HAP-1 (cell line): ENCODE results near the gene ZNF350.
"Not testable (repeated sequence)": the region's sequence is repeated elsewhere in the genome, so short reads cannot be mapped to it uniquely, and the experiment has no call there.

ENCODE experiments used
- DNase-seq, 2 experiments: peaks; one replicate each; pipeline ENCODE4 v3.0.0-alpha.2; 2016 to 2020; ENCODE audit warnings: low spot score in 2 of 2
- H3K27me3 ChIP-seq: fragments of 250-450 bp; sonication (Bioruptor Pico); 2 replicates; pipeline ENCODE4 v1.5.1; 2020; ENCODE audit warnings: low read depth, mild to moderate bottlenecking, moderate library complexity
- H3K36me3 ChIP-seq: fragments of 250-450 bp; sonication (Bioruptor Pico); replicated peaks from 2 replicates; pipeline ENCODE4 v1.5.1; 2020; ENCODE audit warnings: mild to moderate bottlenecking
- H3K4me1 ChIP-seq: fragments of 250-450 bp; sonication (Bioruptor Pico); 2 replicates; pipeline ENCODE4 v1.5.1; 2020; ENCODE audit warnings: mild to moderate bottlenecking
- H3K4me3 ChIP-seq: fragments of 250-450 bp; sonication (Bioruptor Pico); 2 replicates; pipeline ENCODE4 v1.5.1; 2020; ENCODE audit warnings: mild to moderate bottlenecking, moderate library complexity
- H3K9me3 ChIP-seq: fragments of 250-450 bp; sonication (Bioruptor Pico); 2 replicates; pipeline ENCODE4 v1.5.1; 2020; ENCODE audit warnings: mild to moderate bottlenecking, moderate library complexity
- in situ Hi-C: fragments of 300-500 bp; cut with MboI; formaldehyde crosslinking; loops from 3 replicates; pipeline ENCODE4 v1.14.3; 2020; ENCODE audit warnings: low sequenced_read_pairs, inconsistent platforms, mixed read lengths

The ZNF350 gene

GRCh38 chr19:51986309-51987291 lies at the start of gene ZNF350:
TSS of gene ZNF350 (minus strand) at chr19:51986840. CDS start at chr19:51974360, 12,480 bp downstream.
- Histone ChIP-seq H3K36me3 (no peaks in the 10 kb centered on the region), H3K9me3 (peaks cover 2% of the 10 kb centered on the region; the same call in 1 of the 2 replicates), H3K27me3 (no peaks in the 10 kb centered on the region), H3K4me3 (peak within 1 kb of the TSS; percentile 76), H3K4me1 (no peaks in the 10 kb centered on the region; the same call in 1 of the 2 replicates)
- peak; percentile 89 to 94 for DNase-seq
- in situ Hi-C loops = no loop called here

DNA sequence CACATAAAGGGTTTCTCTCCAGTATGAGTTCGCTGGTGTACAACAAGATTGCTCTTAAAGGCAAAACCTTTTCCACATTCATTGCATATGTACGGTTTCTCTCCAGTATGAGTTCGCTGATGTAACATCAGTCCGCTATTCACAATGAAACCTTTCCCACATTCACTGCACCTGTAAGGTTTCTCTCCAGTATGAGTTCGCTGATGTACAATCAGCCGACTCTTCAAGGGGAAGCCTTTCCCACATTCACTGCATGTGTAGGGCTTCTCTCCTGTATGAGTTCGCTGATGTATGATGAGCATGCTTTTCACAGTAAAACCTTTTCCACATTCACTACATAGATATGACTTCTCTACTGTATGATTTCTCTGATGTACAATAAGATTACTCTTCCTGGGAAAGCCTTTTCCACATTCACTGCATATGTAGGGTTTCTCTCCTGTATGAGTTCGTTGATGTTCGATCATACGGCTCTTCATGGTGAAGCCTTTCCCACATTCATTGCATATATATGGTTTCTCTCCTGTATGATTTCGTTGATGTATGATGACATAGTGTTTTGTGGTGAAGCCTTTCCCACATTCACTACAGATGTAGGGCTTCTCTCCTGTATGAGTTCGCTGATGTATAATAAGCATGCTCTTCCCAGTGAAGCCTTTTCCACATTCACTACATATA lies 47.5 kb upstream of the ZNF350 start:
- H3K36me3 ChIP-seq = peaks cover 43% of the 10 kb centered on the region
- in situ Hi-C loops = no loop called here

DNA sequence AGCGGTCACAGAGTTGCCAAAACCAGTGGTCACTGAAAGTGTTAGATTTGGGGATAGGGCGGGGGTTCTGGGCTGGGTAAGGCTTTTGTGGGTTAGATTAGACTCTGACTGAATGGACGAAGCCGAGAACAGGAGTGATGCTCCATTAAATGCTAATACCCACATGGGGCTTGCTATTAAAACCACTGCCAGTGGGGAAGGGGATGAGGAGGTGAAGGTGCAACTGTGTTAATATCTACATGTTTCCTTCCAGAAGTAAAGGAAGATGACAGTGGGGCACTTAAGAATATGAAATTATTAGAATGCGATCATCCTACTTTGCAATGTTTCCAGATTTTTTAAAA lies 42.1 kb upstream of the ZNF350 start:
- H3K4me1 ChIP-seq = peaks cover 3% of the 10 kb centered on the region; the same call in 1 of the 2 replicates
- H3K36me3 ChIP-seq = peaks cover 31% of the 10 kb centered on the region
- peak in 1 of 2 experiments; percentile 8 for DNase-seq
- in situ Hi-C loops = no loop called here
- peak overlapping the region; percentile 89 for H3K4me3 ChIP-seq
- peaks cover 5% of the 10 kb centered on the region for H3K9me3 ChIP-seq
- no peaks in the 10 kb centered on the region for H3K27me3 ChIP-seq

More for the DNA sequence above, 47.5 kb upstream of the ZNF350 start:
- Histone ChIP-seq H3K27me3 (no peaks in the 10 kb centered on the region), H3K9me3 (peaks cover 23% of the 10 kb centered on the region), H3K4me3 (no peak overlapping the region), H3K4me1 (no peaks in the 10 kb centered on the region)
- no peak for DNase-seq

GRCh38 chr19:52028027-52028779 lies 41.6 kb upstream of the ZNF350 start, which contains the start of gene ZNF614:
TSS of gene ZNF614 (minus strand) at chr19:52028379. CDS start at chr19:52025745, 2,634 bp downstream.
- in situ Hi-C loops = no loop called here
- Histone ChIP-seq H3K4me3 (peak within 1 kb of the TSS; percentile 89), H3K36me3 (peaks cover 36% of the 10 kb centered on the region), H3K4me1 (peaks cover 3% of the 10 kb centered on the region; the same call in 1 of the 2 replicates), H3K27me3 (no peaks in the 10 kb centered on the region), H3K9me3 (peaks cover 4% of the 10 kb centered on the region)
- peak; percentile 71 to 85 for DNase-seq

GRCh38 chr19:52026255-52026990 lies 39.8 kb upstream of the ZNF350 start:
- in situ Hi-C loops, H3K4me3 ChIP-seq, H3K4me1 ChIP-seq, H3K9me3 ChIP-seq, DNase-seq, H3K27me3 ChIP-seq: not testable (repeated sequence)
- H3K36me3 ChIP-seq = peaks cover 38% of the 10 kb centered on the region

- H3K27me3 ChIP-seq, in situ Hi-C loops, H3K4me3 ChIP-seq, DNase-seq, H3K4me1 ChIP-seq, H3K9me3 ChIP-seq: not testable (repeated sequence)
- peaks cover 52% of the 10 kb centered on the region for H3K36me3 ChIP-seq
Observed at GRCh38 chr19:52024478-52024877, 37.8 kb upstream of the ZNF350 start.

DNA sequence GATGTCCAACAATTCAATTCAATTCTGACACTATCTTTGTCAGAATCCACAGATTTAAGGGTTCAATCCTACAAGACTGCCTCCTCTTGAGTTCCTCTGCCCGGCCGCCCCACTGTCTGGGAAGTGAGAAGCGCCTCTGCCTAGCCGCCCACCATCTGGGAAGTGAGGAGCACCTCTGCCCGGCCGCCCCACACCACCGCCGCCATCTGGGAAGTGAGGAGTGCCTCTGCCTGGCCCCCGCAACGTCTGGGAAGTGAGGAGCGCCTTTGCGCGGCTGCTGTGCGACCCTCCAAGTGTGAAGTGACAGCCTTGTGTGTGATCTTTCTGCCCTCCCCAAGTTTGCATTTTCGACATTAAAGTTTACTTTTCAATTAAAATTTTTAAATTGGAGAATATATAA lies 35.6 kb upstream of the ZNF350 start:
- Histone ChIP-seq H3K36me3 (peaks cover 72% of the 10 kb centered on the region), H3K4me3 (no peak overlapping the region), H3K4me1 (no peaks in the 10 kb centered on the region), H3K27me3 (no peaks in the 10 kb centered on the region), H3K9me3 (peaks cover 6% of the 10 kb centered on the region)
- in situ Hi-C loops = no loop called here
- DNase-seq = no peak

DNA sequence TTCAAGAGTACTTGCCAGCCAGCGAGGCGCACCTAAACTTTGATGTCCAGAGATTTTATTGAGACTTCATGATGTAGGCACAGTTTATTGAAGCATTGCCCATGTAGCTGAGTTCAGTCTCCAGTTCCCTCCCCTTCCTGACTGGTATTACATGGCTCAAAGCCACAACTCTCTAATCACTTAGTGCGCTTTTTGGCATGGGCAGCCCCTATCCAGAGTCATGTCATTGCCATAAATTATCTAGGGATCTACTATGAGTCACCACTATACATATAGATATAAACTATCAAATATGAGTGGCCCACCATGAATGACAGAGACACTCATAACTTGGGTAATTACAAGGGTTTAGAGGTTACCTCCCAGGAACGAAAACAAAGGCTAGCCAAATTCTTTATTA lies 33.9 kb upstream of the ZNF350 start:
- H3K9me3 ChIP-seq = peaks cover 6% of the 10 kb centered on the region
- no peaks in the 10 kb centered on the region for H3K4me1 ChIP-seq
- DNase-seq = no peak
- in situ Hi-C loops = no loop called here
- H3K4me3 ChIP-seq = no peak overlapping the region
- peaks cover 83% of the 10 kb centered on the region for H3K36me3 ChIP-seq
- no peaks in the 10 kb centered on the region for H3K27me3 ChIP-seq

- DNase-seq = no peak
- peaks cover 6% of the 10 kb centered on the region for H3K36me3 ChIP-seq
- in situ Hi-C loops = no loop called here
- no peak overlapping the region for H3K4me3 ChIP-seq
- no peaks in the 10 kb centered on the region for H3K27me3 ChIP-seq
- H3K4me1 ChIP-seq = peaks cover 8% of the 10 kb centered on the region
- H3K9me3 ChIP-seq = peaks cover 7% of the 10 kb centered on the region
Observed at GRCh38 chr19:52010674-52011073, 24.0 kb upstream of the ZNF350 start.

GRCh38 chr19:52007806-52008557 lies 21.3 kb upstream of the ZNF350 start, which contains the start of gene ZNF615:
TSS of gene ZNF615 (minus strand) at chr19:52008211. CDS start at chr19:52003711, 4,500 bp downstream.
- Histone ChIP-seq H3K27me3 (no peaks in the 10 kb centered on the region), H3K9me3 (peaks cover 10% of the 10 kb centered on the region), H3K4me1 (peaks cover 8% of the 10 kb centered on the region), H3K36me3 (no peaks in the 10 kb centered on the region; the same call in 1 of the 2 replicates), H3K4me3 (peak within 1 kb of the TSS; percentile 61)
- in situ Hi-C loops = no loop called here
- DNase-seq = peak; percentile 67 to 89

DNA sequence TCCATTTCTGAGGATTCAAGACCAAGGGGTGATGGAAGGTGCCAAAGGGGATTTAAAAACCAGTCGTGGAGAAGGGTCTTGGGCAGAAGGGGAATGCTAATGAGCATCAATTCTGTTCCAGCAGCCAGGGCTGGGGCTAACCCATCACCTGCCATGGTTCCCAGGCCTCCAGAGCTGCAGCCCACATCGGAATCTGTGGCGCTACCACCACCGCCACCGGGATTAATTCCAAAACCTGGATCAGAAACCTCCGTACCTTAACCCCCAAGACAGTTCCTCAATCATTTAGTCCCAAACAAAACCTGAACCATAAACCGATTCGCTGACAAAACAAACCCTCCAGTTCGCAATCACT lies 20.8 kb upstream of the ZNF350 start:
- in situ Hi-C loops = no loop called here
- H3K9me3 ChIP-seq = peaks cover 10% of the 10 kb centered on the region
- H3K4me1 ChIP-seq = peaks cover 8% of the 10 kb centered on the region
- H3K4me3 ChIP-seq = peak overlapping the region; percentile 61
- DNase-seq = peak in 1 of 2 experiments; percentile 10
- H3K36me3 ChIP-seq = no peaks in the 10 kb centered on the region; the same call in 1 of the 2 replicates
- H3K27me3 ChIP-seq = no peaks in the 10 kb centered on the region

GRCh38 chr19:51994048-51994644 lies 7.5 kb upstream of the ZNF350 start:
- Histone ChIP-seq H3K4me1 (no peaks in the 10 kb centered on the region), H3K9me3 (peaks cover 27% of the 10 kb centered on the region), H3K27me3 (no peaks in the 10 kb centered on the region), H3K36me3 (peaks cover 17% of the 10 kb centered on the region), H3K4me3 (no peak overlapping the region)
- in situ Hi-C loops = no loop called here
- no peak for DNase-seq
